Thyroid gland (tissue), 4 donors: Measurements from ENCODE around the gene TMUB2.

Experiments
- CTCF ChIP-seq, 6 experiments: fragments of 200-600 bp in 3 of 6; fragments of 450-650 bp in 3 of 6; sonication (generic) in 3 of 6; IDR thresholded peaks; one replicate each; pipeline ENCODE4 v1.5.1; 2016 to 2019; ENCODE audit warnings: antibody characterized with exemption in 6 of 6, mild to moderate bottlenecking in 2 of 6, inconsistent platforms in 1 of 6, moderate library complexity in 1 of 6
- POLR2A ChIP-seq, 2 donors: fragments of 450-650 bp; IDR thresholded peaks; one replicate each; pipeline ENCODE4 v1.6.1; 2017; ENCODE audit warnings: antibody characterized with exemption in 2 of 2, mild to moderate bottlenecking in 2 of 2, moderate library complexity in 1 of 2

GRCh38 chr17:44170135-44170498 is 16.7 kb upstream of the TMUB2 start:
- TF ChIP-seq CTCF (IDR thresholded peaks at IDR 0.05): no peak
- no peak for TF ChIP-seq POLR2A (IDR thresholded peaks at IDR 0.05)
